Heart left ventricle (tissue), 16 donors: ENCODE data around the gene HNRNPH1. TPM values are rescaled to one million over a fixed set of nuclear protein-coding genes. Genes with fewer than 3 reads are reported as not detected.
"Not testable (repeated sequence)": the region's sequence is repeated elsewhere in the genome, so short reads cannot be mapped to it uniquely, and the experiment has no call there.

ENCODE experiments used
- ATAC-seq, 4 donors: fragments of 200-7000 bp; cut with Tn5 transposase; one replicate each; pipeline ENCODE4 v1.9.1; 2020 to 2022; ENCODE audit warnings: moderate library complexity in 4 of 4, mild to moderate bottlenecking in 3 of 4, moderate number of reproducible peaks in 1 of 4
- DNase-seq, 5 donors: peaks; one replicate each; pipeline ENCODE4 v3.0.0-alpha.2; 2020
- H3K27ac ChIP-seq, 12 donors: fragments of 200-600 bp; sonication (generic) in 4 of 12; one replicate each; pipeline versions ENCODE4 v1.5.0 to v1.8.0; 2016 to 2022; ENCODE audit warnings: mild to moderate bottlenecking in 2 of 12
- H3K27me3 ChIP-seq, 9 donors: fragments of 200-600 bp; sonication (generic) in 2 of 9; one replicate each; pipeline versions ENCODE4 v1.5.1 to v1.8.0; 2016 to 2022; ENCODE audit warnings: mild to moderate bottlenecking in 3 of 9
- H3K36me3 ChIP-seq, 9 donors: fragments of 200-600 bp; sonication (generic) in 2 of 9; one replicate each; pipeline versions ENCODE4 v1.5.0 to v1.8.0; 2018 to 2022; ENCODE audit warnings: mild to moderate bottlenecking in 2 of 9
- H3K4me1 ChIP-seq, 12 donors: fragments of 200-600 bp; sonication (generic) in 4 of 12; one replicate each; pipeline versions ENCODE4 v1.5.0 to v1.8.0; 2016 to 2022; ENCODE audit warnings: mild to moderate bottlenecking in 3 of 12
- H3K4me3 ChIP-seq, 12 donors: fragments of 200-600 bp; sonication (generic) in 4 of 12; one replicate each; pipeline versions ENCODE4 v1.5.0 to v1.8.0; 2017 to 2022; ENCODE audit warnings: mild to moderate bottlenecking in 9 of 12, moderate library complexity in 4 of 12
- H3K9me3 ChIP-seq, 12 donors: fragments of 200-600 bp; sonication (generic) in 4 of 12; one replicate each; pipeline versions ENCODE4 v1.5.0 to v1.8.0; 2016 to 2022; ENCODE audit warnings: mild to moderate bottlenecking in 1 of 12
- CTCF ChIP-seq, 12 donors: fragments of 200-600 bp; sonication (generic) in 4 of 12; IDR thresholded peaks; one replicate each; pipeline versions ENCODE4 v1.5.0 to v1.8.0; 2018 to 2022; ENCODE audit warnings: antibody characterized with exemption in 12 of 12, mild to moderate bottlenecking in 5 of 12
- POLR2A ChIP-seq, 2 donors: fragments of 450-650 bp; IDR thresholded peaks; one replicate each; pipeline ENCODE4 v1.6.1; 2017; ENCODE audit warnings: antibody characterized with exemption in 2 of 2, mild to moderate bottlenecking in 2 of 2, moderate library complexity in 2 of 2
- WGBS, 4 donors: extraction: QIAGEN DNeasy Blood & Tissue Kit in 2 of 4; methylation state at CpG; one replicate each; pipeline versions ENCODE4 v1.1.5 to v1.1.7; 2013 to 2018; 5-methylcytosine and 5-hydroxymethylcytosine counted together
- intact Hi-C, 10 donors: fragments of 100-400 bp; cut with DNase I; formaldehyde crosslinking; loops; one replicate each; pipeline versions ENCODE4 v1.11.1 to v1.14.2; 2022
- polyA plus RNA-seq, 2 donors: library from polyadenylated mRNA; stranded (reverse); fragments of 200-250 nt; gene quantifications; one replicate each; pipeline ENCODE4 v1.2.3, GENCODE V29; 2013
- total RNA-seq, 9 donors: library from RNA; depleted of rRNA in 2 of 9; stranded (reverse); fragments of >200 nt in 2 of 9; fragmentation: NEBNext Ultra II Directional in 3 of 9; extraction: Animal tissue kit (Norgen Biotek cat#: 25700) in 3 of 9; gene quantifications; one replicate each; pipeline versions ENCODE4 v1.1.0 to v1.2.4, GENCODE V29; 2016 to 2023
- donor health status: ischemic (EF 13 %, LVEDD 7.1; RV severe dilation, severe dysfunction).
- donor health status: healthy with polysubstance abuse.
- donor health status: DM: no; HTN: yes; CAD: no.
- donor health status: DM: no; HTN: no; CAD: no.
- donor health status: ischemic (EF 25% LVEDD 6.9; RV normal size, moderate dysfunction).
- donor health status: ischemic (EF 25% LVEDD 5.7; RV mildly dilated, moderate dysfunction).
- donor health status: healthy.
- donor health status: DM: yes; HTN: yes; CAD: no.
- donor health status: ischemic (EF 35%, LVEDD 5.7; RV mildly dilated, moderate dysfunction).
- donor health status: nonischemic (EF 11% LVEDD 7.7; RV severe dilation, severe dysfunction).
- donor health status: DM: yes; HTN: yes; CAD: no.
- donor health status: PGD.
- donor health status: ischemic (EF 29% LVEDD 5.4; RV normal size, mild dysfunction).
- donor health status: nonischemic (EF 23%, LVEDD 6.1; RV moderate dilation, normal function).

The HNRNPH1 gene
- total and polyA plus RNA-seq, 11 donors: 106 to 252 (median 178) TPM

DNA sequence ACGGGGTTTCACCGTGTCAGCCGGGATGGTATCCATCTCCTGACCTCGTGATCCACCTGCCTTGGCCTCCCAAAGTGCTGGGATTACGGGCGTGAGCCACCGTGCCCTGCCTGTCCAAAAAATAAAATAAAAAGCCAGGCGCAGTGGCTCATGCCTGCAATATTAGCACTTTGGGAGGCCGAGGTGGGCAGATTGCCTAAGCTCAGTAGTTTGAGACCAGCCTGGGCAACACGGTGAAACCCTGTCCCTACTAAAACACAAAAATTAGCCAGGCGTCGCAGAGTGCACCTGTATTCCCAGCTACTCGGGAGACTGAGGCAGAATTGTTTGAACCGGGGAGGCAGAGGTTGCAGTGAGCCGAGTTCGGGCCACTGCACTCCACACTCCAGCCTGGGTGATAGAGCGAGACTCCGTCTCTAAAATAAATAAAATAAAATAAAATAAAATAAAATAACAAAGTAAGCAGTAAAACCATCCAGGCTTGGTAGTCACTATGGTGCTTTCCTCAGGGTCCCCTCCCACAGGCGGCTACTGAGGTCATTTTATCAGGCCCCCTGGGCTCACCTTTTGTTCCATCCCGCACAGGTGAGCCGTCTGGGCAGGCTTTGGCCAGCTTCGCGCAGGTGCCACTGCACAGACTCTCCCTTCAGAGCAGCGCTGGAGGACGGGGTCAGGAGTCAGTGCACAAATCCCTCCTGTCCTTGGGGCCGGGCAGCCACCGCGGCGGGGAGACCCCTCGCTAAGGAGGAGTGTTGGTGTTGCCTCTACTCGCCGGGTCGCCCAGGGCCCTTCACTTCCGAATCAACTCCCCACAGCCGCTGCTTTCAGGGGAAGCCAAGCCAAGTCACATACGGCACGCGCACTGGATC lies 10.3 kb upstream of the HNRNPH1 start:
- H3K9me3 ChIP-seq, H3K4me1 ChIP-seq, ATAC-seq, DNase-seq, H3K36me3 ChIP-seq, H3K27ac ChIP-seq, H3K27me3 ChIP-seq, intact Hi-C loops: not testable (repeated sequence)
- H3K4me3 ChIP-seq: peak overlapping the region in 10 of 12 donors; percentile 20 to 60 (median 47)
- WGBS, 4 donors: 59 to 78% (median 73%) methylated on average over 19 to 25 of the region's 38 CpGs

GRCh38 chr5:179624841-179625271 lies 1.4 kb upstream of the HNRNPH1 start:
- no peak for ATAC-seq
- Histone ChIP-seq H3K4me3 (peak overlapping the region in 6 of 12 donors; percentile 84 to 100 (median 96)), H3K36me3 (peaks cover 0 to 34% (median 26%) of the 10 kb centered on the region in 9 donors), H3K27ac (peak overlapping the region in 9 of 12 donors; percentile 97 to 100 (median 100)), H3K9me3 (no peaks in the 10 kb centered on the region), H3K4me1 (peaks cover 12 to 37% (median 33%) of the 10 kb centered on the region in 12 donors), H3K27me3 (no peaks in the 10 kb centered on the region)
- peak in 1 of 5 donors; percentile 30 for DNase-seq
- WGBS, 4 donors: 73 to 82% (median 79%) methylated on average over 9 of the region's 9 CpGs
- TF ChIP-seq POLR2A (IDR thresholded peaks at IDR 0.05) (no peak), CTCF (IDR thresholded peaks at IDR 0.05) (no peak)
- intact Hi-C loops: loop anchor here in 4 of 10 donors (2.0 to 10.0 kb wide), 4 partner anchors 68 to 200 kb away; partner anchors contain the start of genes CANX (in 1 of the 4), MAML1 (in 1 of the 4) and SQSTM1 (in 1 of the 4)

DNA sequence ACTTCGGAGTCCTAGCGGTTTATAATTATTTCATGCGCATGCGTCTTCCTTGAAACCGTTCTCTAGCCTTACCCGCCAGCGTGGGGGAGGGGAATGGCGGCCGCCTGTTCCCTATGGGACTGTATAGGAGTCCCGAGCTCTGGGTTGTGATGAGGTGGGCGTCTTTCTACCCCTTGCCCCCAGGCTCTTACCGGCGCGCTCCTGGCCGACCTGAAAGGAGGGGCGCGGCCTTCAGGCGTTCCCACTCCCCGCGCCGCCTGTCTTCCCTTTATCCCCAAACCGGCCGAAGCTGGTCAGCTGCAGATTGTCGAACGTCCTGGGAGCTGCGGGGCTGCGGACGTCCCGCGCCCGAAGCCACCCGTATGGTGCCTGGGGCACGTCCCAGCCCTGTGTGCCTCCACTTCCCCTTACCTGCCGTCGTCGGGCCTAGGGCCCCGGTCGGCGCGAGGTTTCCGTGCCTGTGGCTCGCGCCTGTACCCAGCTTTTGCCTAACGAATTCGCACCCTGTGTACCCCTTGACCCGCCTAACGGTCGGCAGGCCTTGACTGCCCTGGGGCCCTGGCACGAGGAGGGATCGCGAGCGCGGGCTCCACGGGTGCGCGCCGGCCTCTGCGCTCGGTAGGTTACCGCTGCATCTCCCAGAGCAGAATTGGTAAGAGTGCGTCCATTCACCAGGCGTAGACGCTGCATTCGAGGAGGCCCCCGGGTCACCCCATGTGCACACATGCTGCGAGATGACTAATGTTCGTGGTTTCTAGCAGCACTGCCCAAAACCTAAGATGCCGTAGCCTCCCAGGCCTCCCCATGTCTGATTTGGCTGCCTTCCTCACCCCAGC lies 653 bp upstream of the HNRNPH1 start:
- peak overlapping the region; percentile 88 to 100 (median 100) for H3K27ac ChIP-seq
- no peaks in the 10 kb centered on the region for H3K27me3 ChIP-seq
- DNase-seq (peak in 4 of 5 donors; percentile 39 to 64 (median 53)), ATAC-seq (peak in 3 of 4 donors; percentile 10 to 38 (median 26))
- WGBS, 4 donors: 8 to 23% (median 12%) methylated on average over 38 to 68 of the region's 68 CpGs
- intact Hi-C loops: loop anchor here in 4 of 10 donors (2.0 to 10.0 kb wide), 4 partner anchors 67 to 201 kb away; partner anchors contain the start of genes CANX (in 1 of the 4), MAML1 (in 1 of the 4) and SQSTM1 (in 1 of the 4)
- TF ChIP-seq CTCF (IDR thresholded peaks at IDR 0.05): peak in 3 of 12 donors; percentile 5 to 20 (median 19)
- no peak for TF ChIP-seq POLR2A (IDR thresholded peaks at IDR 0.05)
- peak overlapping the region; percentile 65 to 100 (median 96) for H3K4me3 ChIP-seq
- H3K4me1 ChIP-seq: peaks cover 17 to 45% (median 38%) of the 10 kb centered on the region in 12 donors
- no peaks in the 10 kb centered on the region for H3K9me3 ChIP-seq
- peaks cover 0 to 35% (median 34%) of the 10 kb centered on the region in 9 donors for H3K36me3 ChIP-seq

- Histone ChIP-seq H3K4me1 (peaks cover 17 to 69% (median 58%) of the 10 kb centered on the region in 12 donors), H3K27me3 (no peaks in the 10 kb centered on the region), H3K4me3 (peak overlapping the region; percentile 66 to 100 (median 96)), H3K36me3 (peaks cover 0 to 59% (median 58%) of the 10 kb centered on the region in 9 donors), H3K27ac (peak overlapping the region in 10 of 12 donors; percentile 57 to 100 (median 100)), H3K9me3 (no peaks in the 10 kb centered on the region)
- intact Hi-C loops: loop anchor here in 4 of 10 donors (5.0 to 10.0 kb wide), 3 partner anchors 64 to 203 kb away; partner anchors contain the start of genes MAML1 (in 1 of the 4) and SQSTM1 (in 1 of the 4)
- DNase-seq (peak in 1 of 5 donors; percentile 9), ATAC-seq (no peak)
- no peak for TF ChIP-seq CTCF (IDR thresholded peaks at IDR 0.05)
- no peak for TF ChIP-seq POLR2A (IDR thresholded peaks at IDR 0.05)
- 5 to 15% (median 8%) methylated on average over 11 of the region's 11 CpGs for WGBS, 4 donors
Measured at GRCh38 chr5:179621551-179622214, 1.8 kb downstream of the HNRNPH1 start.
